Ascending aorta (tissue), 2 donors: ENCODE measurements around the gene HECTD1. TPM values are rescaled to one million over a fixed set of nuclear protein-coding genes. Genes with fewer than 3 reads are reported as not detected.
A peak's percentile ranks its signal among the peaks of the same experiment; 100 is the strongest.

Source experiments
- DNase-seq, 2 donors: peaks; one replicate each; pipeline ENCODE4 v3.0.0-alpha.2; 2019; ENCODE audit warnings: low spot score in 2 of 2
- H3K27ac ChIP-seq, 2 donors: fragments of 200-600 bp; sonication (generic); one replicate each; pipeline ENCODE4 v1.5.1; 2016 to 2017; ENCODE audit warnings: mild to moderate bottlenecking in 1 of 2
- H3K27me3 ChIP-seq: fragments of 200-600 bp; sonication (generic); one replicate; pipeline ENCODE4 v1.5.1; 2017
- H3K36me3 ChIP-seq, 2 donors: fragments of 200-600 bp; sonication (generic); one replicate each; pipeline ENCODE4 v1.5.1; 2016
- H3K4me1 ChIP-seq, 2 donors: fragments of 200-600 bp; sonication (generic); one replicate each; pipeline ENCODE4 v1.5.1; 2016 to 2017; ENCODE audit warnings: mild to moderate bottlenecking in 1 of 2
- H3K4me3 ChIP-seq, 2 donors: fragments of 200-600 bp; sonication (generic); one replicate each; pipeline ENCODE4 v1.5.1; 2016 to 2017; ENCODE audit warnings: mild to moderate bottlenecking in 1 of 2
- H3K9me3 ChIP-seq, 2 donors: fragments of 200-600 bp; sonication (generic); one replicate each; pipeline ENCODE4 v1.5.1; 2016
- CTCF ChIP-seq, 3 experiments: fragments of 200-600 bp in 2 of 3; fragments of 450-650 bp in 1 of 3; sonication (generic) in 2 of 3; IDR thresholded peaks; one replicate each; pipeline ENCODE4 v1.5.1; 2016 to 2019; ENCODE audit warnings: antibody characterized with exemption in 3 of 3, mild to moderate bottlenecking in 1 of 3, moderate library complexity in 1 of 3
- intact Hi-C: fragments of 100-400 bp; cut with DNase I; formaldehyde crosslinking; loops from one replicate; pipeline ENCODE4 v1.15.1; 2023
- total RNA-seq: library from RNA; depleted of rRNA; stranded (reverse); fragments of >200 nt; gene quantifications from one replicate; pipeline ENCODE4 v1.1.0, GENCODE V29; 2016

HECTD1 gene
- total RNA-seq, 1 donor from 2014 or later, result 63.6 TPM

GRCh38 chr14:31133133-31133532 is 74.5 kb downstream of the HECTD1 start:
- no peak overlapping the region for H3K4me3 ChIP-seq
- no peaks in the 10 kb centered on the region for H3K27me3 ChIP-seq
- H3K4me1 ChIP-seq, result no peaks in the 10 kb centered on the region
- no peaks in the 10 kb centered on the region for H3K9me3 ChIP-seq
- no peak overlapping the region for H3K27ac ChIP-seq
- intact Hi-C loops, result no loop called here
- DNase-seq, result no peak
- H3K36me3 ChIP-seq, result peaks cover 66 to 68% of the 10 kb centered on the region in 2 donors
- no peak for TF ChIP-seq CTCF (IDR thresholded peaks at IDR 0.05)

GRCh38 chr14:31128601-31129526 is 78.7 kb downstream of the HECTD1 start:
- no peak for DNase-seq
- Histone ChIP-seq H3K4me1 (no peaks in the 10 kb centered on the region), H3K9me3 (no peaks in the 10 kb centered on the region), H3K36me3 (peaks cover 48 to 60% of the 10 kb centered on the region in 2 donors), H3K4me3 (no peak overlapping the region), H3K27ac (peak overlapping the region in 1 of 2 donors; percentile 17), H3K27me3 (no peaks in the 10 kb centered on the region)
- no peak for TF ChIP-seq CTCF (IDR thresholded peaks at IDR 0.05)
- intact Hi-C loops, result no loop called here

GRCh38 chr14:31127690-31128089 is 79.9 kb downstream of the HECTD1 start:
- H3K4me1 ChIP-seq, result no peaks in the 10 kb centered on the region
- intact Hi-C loops, result no loop called here
- no peak overlapping the region for H3K4me3 ChIP-seq

GRCh38 chr14:31126680-31127079 is 80.9 kb downstream of the HECTD1 start:
- no peaks in the 10 kb centered on the region for H3K9me3 ChIP-seq
- H3K27me3 ChIP-seq, result no peaks in the 10 kb centered on the region
- peaks cover 52 to 56% of the 10 kb centered on the region in 2 donors for H3K36me3 ChIP-seq
- TF ChIP-seq CTCF (IDR thresholded peaks at IDR 0.05), result no peak
- H3K27ac ChIP-seq, result no peak overlapping the region
- intact Hi-C loops, result no loop called here
- no peaks in the 10 kb centered on the region for H3K4me1 ChIP-seq
- no peak overlapping the region for H3K4me3 ChIP-seq
- no peak for DNase-seq

More at GRCh38 chr14:31127690-31128089, 79.9 kb downstream of the HECTD1 start:
- no peaks in the 10 kb centered on the region for H3K27me3 ChIP-seq
- TF ChIP-seq CTCF (IDR thresholded peaks at IDR 0.05), result no peak
- no peak overlapping the region for H3K27ac ChIP-seq
- DNase-seq, result no peak
- no peaks in the 10 kb centered on the region for H3K9me3 ChIP-seq
- H3K36me3 ChIP-seq, result peaks cover 49 to 56% of the 10 kb centered on the region in 2 donors

GRCh38 chr14:31125231-31125630 is 82.4 kb downstream of the HECTD1 start:
- H3K27ac ChIP-seq, result no peak overlapping the region
- no peak overlapping the region for H3K4me3 ChIP-seq
- H3K36me3 ChIP-seq, result peaks cover 66 to 67% of the 10 kb centered on the region in 2 donors
- intact Hi-C loops, result no loop called here
- TF ChIP-seq CTCF (IDR thresholded peaks at IDR 0.05), result no peak
- DNase-seq, result no peak
- H3K27me3 ChIP-seq, result no peaks in the 10 kb centered on the region
- no peaks in the 10 kb centered on the region for H3K9me3 ChIP-seq
- H3K4me1 ChIP-seq, result no peaks in the 10 kb centered on the region
